ENCODE data around the gene TAS1R3. TPM values are rescaled to one million over a fixed set of nuclear protein-coding genes. Genes with fewer than 3 reads are reported as not detected.

The TAS1R3 gene
- total RNA-seq, 1 donor, result under 0.01 TPM

GRCh38 chr1:1332031-1332755 is 1.1 kb downstream of the TAS1R3 start:
- H3K4me3 ChIP-seq (ENCODE audit: low read depth, low read length), result no peak overlapping the region
- no peak for DNase-seq (ENCODE audit: low read depth)
- TF ChIP-seq CTCF (IDR thresholded peaks at IDR 0.05; ENCODE audit: insufficient read depth, low read depth, low read length), result no peak

- no peak overlapping the region for H3K4me3 ChIP-seq (ENCODE audit: low read depth, low read length)
- no peak for TF ChIP-seq CTCF (IDR thresholded peaks at IDR 0.05; ENCODE audit: insufficient read depth, low read depth, low read length)
- DNase-seq (ENCODE audit: low read depth), result no peak
Measured at GRCh38 chr1:1332774-1333480, 1.8 kb downstream of the TAS1R3 start.

- no peak for TF ChIP-seq CTCF (IDR thresholded peaks at IDR 0.05; ENCODE audit: insufficient read depth, low read depth, low read length)
- no peak for DNase-seq (ENCODE audit: low read depth)
- H3K4me3 ChIP-seq (ENCODE audit: low read depth, low read length), result no peak overlapping the region
Measured at GRCh38 chr1:1333551-1334241, 2.6 kb downstream of the TAS1R3 start.

- H3K4me3 ChIP-seq (ENCODE audit: low read depth, low read length), result no peak overlapping the region
- TF ChIP-seq CTCF (IDR thresholded peaks at IDR 0.05; ENCODE audit: insufficient read depth, low read depth, low read length), result no peak
- no peak for DNase-seq (ENCODE audit: low read depth)
Measured at GRCh38 chr1:1334835-1335234, 3.8 kb downstream of the TAS1R3 start.

GRCh38 chr1:1335283-1335682 is 4.2 kb downstream of the TAS1R3 start:
- TF ChIP-seq CTCF (IDR thresholded peaks at IDR 0.05; ENCODE audit: insufficient read depth, low read depth, low read length), result no peak
- no peak overlapping the region for H3K4me3 ChIP-seq (ENCODE audit: low read depth, low read length)
- DNase-seq (ENCODE audit: low read depth), result no peak

- no peak for TF ChIP-seq CTCF (IDR thresholded peaks at IDR 0.05; ENCODE audit: insufficient read depth, low read depth, low read length)
- H3K4me3 ChIP-seq (ENCODE audit: low read depth, low read length), result no peak overlapping the region
- no peak for DNase-seq (ENCODE audit: low read depth)
Measured at GRCh38 chr1:1335792-1336248, 4.7 kb downstream of the TAS1R3 start.

Measured in fibroblast of villous mesenchyme (primary cell).